Adrenal gland (tissue), 12 donors: ENCODE results near the gene SDHAF3. TPM values are rescaled to one million over a fixed set of nuclear protein-coding genes. Genes with fewer than 3 reads are reported as not detected.

ENCODE experiments used
- DNase-seq, 7 donors: peaks; one replicate each; pipeline ENCODE4 v3.0.0-alpha.2; 2019 to 2020
- H3K27ac ChIP-seq, 5 donors: fragments of 200-600 bp; sonication (generic) in 4 of 5; 1 replicate in 3 of 5; 2 replicates in 2 of 5; pipeline versions ENCODE4 v1.5.1 to v1.8.0; 2016 to 2020; ENCODE audit warnings: mild to moderate bottlenecking in 1 of 5
- H3K27me3 ChIP-seq: fragments of 200-600 bp; 2 replicates; pipeline ENCODE4 v1.8.0; 2021
- H3K36me3 ChIP-seq, 2 donors: fragments of 200-600 bp; replicated peaks in 1 of 2; 1 replicate in 1 of 2; 2 replicates in 1 of 2; pipeline versions ENCODE4 v1.5.1 to v1.8.0; 2018 to 2022
- H3K4me1 ChIP-seq, 2 donors: fragments of 200-600 bp; replicated peaks in 1 of 2; 1 replicate in 1 of 2; 2 replicates in 1 of 2; pipeline versions ENCODE4 v1.5.1 to v1.8.0; 2018 to 2021
- H3K4me3 ChIP-seq, 4 donors: fragments of 200-600 bp; sonication (generic) in 3 of 4; one replicate each; pipeline ENCODE4 v1.5.1; 2016 to 2018
- H3K9me3 ChIP-seq, 3 donors: fragments of 200-600 bp; sonication (generic) in 1 of 3; replicated peaks in 1 of 3; 1 replicate in 2 of 3; 2 replicates in 1 of 3; pipeline versions ENCODE4 v1.5.1 to v1.8.0; 2016 to 2021
- CTCF ChIP-seq, 6 experiments: fragments of 450-650 bp in 4 of 6; fragments of 200-600 bp in 2 of 6; sonication (generic) in 1 of 6; IDR thresholded peaks; 1 replicate in 5 of 6; 2 replicates in 1 of 6; pipeline versions ENCODE4 v1.5.1 to v1.8.0; 2016 to 2021; ENCODE audit warnings: antibody characterized with exemption in 6 of 6, mild to moderate bottlenecking in 2 of 6, moderate library complexity in 1 of 6
- POLR2A ChIP-seq, 2 donors: fragments of 450-650 bp; IDR thresholded peaks; one replicate each; pipeline ENCODE4 v1.6.1; 2017; ENCODE audit warnings: antibody characterized with exemption in 2 of 2, mild to moderate bottlenecking in 2 of 2, moderate library complexity in 1 of 2
- WGBS, 4 donors: extraction: QIAGEN DNeasy Blood & Tissue Kit in 2 of 4; methylation state at CpG; one replicate each; pipeline versions ENCODE4 v1.1.5 to v1.1.7; 2013 to 2017; 5-methylcytosine and 5-hydroxymethylcytosine counted together
- intact Hi-C, 2 donors: fragments of 100-400 bp; cut with DNase I; formaldehyde crosslinking; loops; one replicate each; pipeline versions ENCODE4 v1.14.1 to v1.15.0; 2022 to 2023
- polyA plus RNA-seq, 3 donors: library from polyadenylated mRNA; stranded (reverse); fragments of 200-250 nt in 2 of 3; fragments of 350-450 nt in 1 of 3; fragmentation: Illumina TruSeq in 1 of 3; extraction: RNeasy Lipid Tissue Mini Kit (QIAGEN cat#74804) in 1 of 3; gene quantifications; one replicate each; pipeline ENCODE4 v1.2.3, GENCODE V29; 2013 to 2014
- total RNA-seq, 9 donors: library from RNA; depleted of rRNA in 4 of 9; stranded (reverse); fragments of >200 nt in 4 of 9; fragments of 120-200 nt in 1 of 9; fragmentation: NEBNext Ultra II Directional in 1 of 9; extraction: Animal tissue kit (Norgen Biotek cat#: 25700) in 1 of 9; gene quantifications; one replicate each; pipeline versions ENCODE4 v1.1.0 to v1.2.4, GENCODE V29; 2013 to 2023
- donor health status: healthy with polysubstance abuse.
- donor health status: Bipolar disorder and iron deficiency.
- donor health status: DM: yes; HTN: yes; CAD: no.
- donor health status: DM: no; HTN: no; CAD: no.
- donor health status: DM: no; HTN: no; CAD: no.
- donor health status: DM: yes; HTN: yes; CAD: no.

The SDHAF3 gene
- total and polyA plus RNA-seq, 12 donors = 5.2 to 35.0 (median 18.1) TPM

GRCh38 chr7:97126483-97127171, 9.1 kb downstream of the SDHAF3 start:
- no peak for DNase-seq
- Histone ChIP-seq H3K27ac (no peak overlapping the region), H3K36me3 (no peaks in the 10 kb centered on the region), H3K4me3 (no peak overlapping the region), H3K4me1 (no peaks in the 10 kb centered on the region), H3K9me3 (no peaks in the 10 kb centered on the region), H3K27me3 (no peaks in the 10 kb centered on the region)
- TF ChIP-seq POLR2A (IDR thresholded peaks at IDR 0.05) (no peak), CTCF (IDR thresholded peaks at IDR 0.05) (no peak)
- intact Hi-C loops = no loop called here
- 85 to 92% (median 88%) methylated on average over 11 to 15 of the region's 15 CpGs for WGBS, 4 donors

DNA sequence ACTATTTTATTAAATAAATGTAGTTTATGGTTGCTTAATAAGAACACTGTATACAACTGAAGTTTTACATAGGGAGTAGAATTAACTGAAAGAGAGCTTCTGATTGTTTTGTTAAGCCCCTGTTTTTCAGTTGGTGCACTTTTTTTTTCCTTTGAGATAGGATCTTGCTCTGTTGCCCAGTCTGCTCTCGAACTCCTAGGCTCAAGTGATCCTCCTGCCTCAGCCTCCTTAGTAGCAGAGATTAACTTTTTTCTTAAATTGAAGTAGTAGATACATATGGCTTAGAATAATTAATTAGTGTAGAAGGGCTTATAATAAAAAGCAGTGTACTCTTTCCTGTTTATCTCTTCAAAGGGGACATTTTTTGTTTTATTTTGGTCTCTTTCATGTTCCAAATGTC, 11.2 kb downstream of the SDHAF3 start:
- no peaks in the 10 kb centered on the region for H3K36me3 ChIP-seq
- no peaks in the 10 kb centered on the region for H3K4me1 ChIP-seq
- no peak overlapping the region for H3K27ac ChIP-seq
- H3K9me3 ChIP-seq = peaks cover 0 to 5% (median 0%) of the 10 kb centered on the region in 3 donors
- no peak for TF ChIP-seq CTCF (IDR thresholded peaks at IDR 0.05)
- no peak for TF ChIP-seq POLR2A (IDR thresholded peaks at IDR 0.05)
- no peaks in the 10 kb centered on the region for H3K27me3 ChIP-seq
- no peak overlapping the region for H3K4me3 ChIP-seq
- intact Hi-C loops = no loop called here
- DNase-seq = no peak
- 97 to 100% (median 97%) methylated on average over 1 of the region's 1 CpG for WGBS, 4 donors

DNA sequence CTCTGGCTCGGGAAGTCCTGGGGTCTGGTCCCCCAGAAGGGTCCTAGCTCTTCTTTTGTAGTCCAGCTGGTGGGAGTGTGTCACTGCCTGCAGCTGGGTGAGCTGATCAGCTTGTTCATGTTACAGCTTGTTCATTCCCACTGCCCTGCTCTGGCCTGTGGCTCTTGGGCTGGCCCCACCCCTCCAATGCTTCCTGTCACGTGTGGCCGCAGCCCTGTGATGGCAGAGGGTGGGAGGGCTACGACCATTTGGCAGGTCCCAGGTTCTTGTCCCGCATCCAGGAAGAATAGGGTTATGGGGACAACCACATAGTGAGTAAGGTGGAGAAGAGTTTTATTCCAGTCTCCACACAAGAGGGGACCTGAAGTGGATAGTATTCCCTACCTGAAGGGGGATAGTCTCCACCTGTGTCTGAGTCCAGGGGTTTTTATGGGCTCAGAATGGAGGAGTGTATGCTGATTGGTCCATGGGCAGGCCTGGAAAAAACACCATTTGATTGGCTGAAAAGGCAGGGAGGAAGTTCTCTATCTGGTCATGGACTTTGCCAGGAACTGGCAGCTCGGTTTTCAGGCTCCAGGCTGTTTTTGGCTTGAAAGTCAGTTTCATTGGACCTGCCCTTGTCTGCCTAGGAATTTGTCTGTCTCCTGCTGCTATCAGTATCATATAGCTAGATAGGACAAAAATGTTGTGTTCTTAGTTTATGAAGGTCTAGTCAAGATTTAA, 13.1 kb downstream of the SDHAF3 start:
- Histone ChIP-seq H3K36me3 (no peaks in the 10 kb centered on the region), H3K4me1 (no peaks in the 10 kb centered on the region), H3K27me3 (no peaks in the 10 kb centered on the region), H3K9me3 (peaks cover 0 to 5% (median 0%) of the 10 kb centered on the region in 3 donors), H3K4me3 (no peak overlapping the region), H3K27ac (no peak overlapping the region)
- DNase-seq = no peak
- 82 to 85% (median 84%) methylated on average over 6 of the region's 6 CpGs for WGBS, 4 donors
- no peak for TF ChIP-seq CTCF (IDR thresholded peaks at IDR 0.05)
- TF ChIP-seq POLR2A (IDR thresholded peaks at IDR 0.05) = no peak
- intact Hi-C loops = no loop called here

DNA sequence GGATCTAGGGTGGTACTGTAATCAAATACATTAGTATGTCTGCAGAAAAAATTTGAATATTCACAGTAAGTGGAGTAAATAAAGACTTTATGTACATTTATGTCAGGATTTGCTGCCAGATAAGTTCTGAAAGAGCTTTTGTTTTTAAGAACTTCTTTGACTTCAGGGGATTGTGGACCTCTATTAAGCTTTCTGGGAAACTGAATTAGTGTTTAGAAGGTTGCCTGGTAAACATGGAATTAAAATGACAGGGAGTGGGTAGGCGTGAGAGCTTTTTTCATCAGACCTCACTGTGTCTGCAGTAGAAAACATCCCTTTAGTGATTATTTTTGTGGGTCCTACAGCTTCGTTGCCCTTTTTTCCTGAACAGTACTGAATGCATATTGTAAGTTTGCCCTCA, 15.7 kb downstream of the SDHAF3 start:
- Histone ChIP-seq H3K4me1 (no peaks in the 10 kb centered on the region), H3K36me3 (no peaks in the 10 kb centered on the region), H3K27ac (no peak overlapping the region), H3K9me3 (peaks cover 0 to 5% (median 0%) of the 10 kb centered on the region in 3 donors), H3K27me3 (no peaks in the 10 kb centered on the region), H3K4me3 (no peak overlapping the region)
- no peak for TF ChIP-seq CTCF (IDR thresholded peaks at IDR 0.05)
- no peak for TF ChIP-seq POLR2A (IDR thresholded peaks at IDR 0.05)
- intact Hi-C loops = no loop called here
- WGBS, 4 donors = 75 to 86% (median 83%) methylated on average over 2 of the region's 2 CpGs
- DNase-seq = no peak
